D721Med (cell line): ENCODE measurements around the gene PLAGL1.

Experiments
- DNase-seq: peaks from one replicate; pipeline ENCODE4 v3.0.0; 2011; ENCODE audit warnings: low spot score; ENCODE audit not compliant: insufficient read length
- FAIRE-seq: peaks from 2 replicates; lab custom pipeline; 2011; peaks lifted over from hg19 to GRCh38; lab: Jason Lieb, UNC
- CTCF ChIP-seq: IDR thresholded peaks from 2 replicates; pipeline ENCODE4 v1.5.1; 2012; ENCODE audit warnings: mild to moderate bottlenecking, control low read depth; ENCODE audit not compliant: insufficient read depth; ENCODE audit errors: missing control alignments

Gene PLAGL1

DNA sequence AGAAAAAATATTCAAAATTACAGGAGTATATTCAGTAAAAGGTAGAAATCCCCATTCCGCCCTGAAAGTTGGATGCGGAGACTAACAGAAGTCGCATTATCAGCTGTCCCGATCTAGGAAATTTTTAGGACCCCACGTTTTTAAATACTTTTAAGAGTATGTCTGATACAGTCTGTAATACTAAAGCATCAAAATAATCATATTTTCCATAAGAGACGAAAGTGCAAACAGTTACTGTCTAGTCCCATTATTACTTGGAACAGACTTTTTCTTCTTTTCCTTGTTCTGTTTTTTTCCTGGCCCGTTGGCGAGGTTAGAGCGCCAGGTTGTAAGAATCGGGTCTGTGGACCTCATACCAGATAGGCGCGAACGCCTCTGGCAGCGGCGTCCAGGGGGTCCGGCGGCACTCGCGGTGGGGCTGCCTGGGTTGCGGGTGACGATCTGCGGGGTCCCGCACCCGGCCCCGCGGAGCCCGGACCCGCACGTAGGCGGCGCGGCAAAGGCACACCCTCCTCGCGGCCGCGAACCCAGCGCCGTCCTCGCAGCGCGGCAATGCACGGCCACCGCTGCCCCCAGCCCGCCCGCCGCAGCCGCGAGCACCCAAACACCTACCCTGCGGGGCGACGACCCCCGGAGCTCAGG, 460 bp downstream of the PLAGL1 start:
- no peak for DNase-seq
- FAIRE-seq, result no peak
- no peak for TF ChIP-seq CTCF

- DNase-seq (no peak), FAIRE-seq (no peak)
- no peak for TF ChIP-seq CTCF
These were observed 1.2 kb downstream of the PLAGL1 start for GRCh38 chr6:144006736-144007477.

- DNase-seq (no peak), FAIRE-seq (no peak)
- TF ChIP-seq CTCF, result no peak
These were observed 8.7 kb downstream of the PLAGL1 start for GRCh38 chr6:143999406-143999805.

DNA sequence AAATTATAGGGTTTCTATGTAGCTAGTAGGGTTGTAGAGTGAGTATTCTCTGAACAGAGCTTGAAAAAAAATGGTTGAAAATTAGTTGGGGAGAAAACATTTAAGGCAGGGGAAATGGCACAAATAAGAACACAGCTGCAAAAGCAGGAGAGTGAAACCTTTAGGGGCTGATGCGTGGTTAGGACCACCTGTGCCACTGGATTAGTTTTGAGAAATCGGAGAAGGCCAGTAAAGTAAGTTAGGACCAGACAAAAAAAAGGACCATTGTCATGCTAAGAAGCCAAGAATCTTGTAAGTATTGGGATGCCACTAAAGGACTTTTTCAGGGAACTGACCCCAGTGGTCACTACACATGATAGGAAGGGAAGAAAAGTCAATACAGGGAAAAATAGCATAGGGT, 9.4 kb downstream of the PLAGL1 start:
- FAIRE-seq, result no peak
- DNase-seq, result no peak
- no peak for TF ChIP-seq CTCF

GRCh38 chr6:143993965-143994646, 14.0 kb downstream of the PLAGL1 start:
- FAIRE-seq (no peak), DNase-seq (no peak)
- TF ChIP-seq CTCF, result no peak

DNA sequence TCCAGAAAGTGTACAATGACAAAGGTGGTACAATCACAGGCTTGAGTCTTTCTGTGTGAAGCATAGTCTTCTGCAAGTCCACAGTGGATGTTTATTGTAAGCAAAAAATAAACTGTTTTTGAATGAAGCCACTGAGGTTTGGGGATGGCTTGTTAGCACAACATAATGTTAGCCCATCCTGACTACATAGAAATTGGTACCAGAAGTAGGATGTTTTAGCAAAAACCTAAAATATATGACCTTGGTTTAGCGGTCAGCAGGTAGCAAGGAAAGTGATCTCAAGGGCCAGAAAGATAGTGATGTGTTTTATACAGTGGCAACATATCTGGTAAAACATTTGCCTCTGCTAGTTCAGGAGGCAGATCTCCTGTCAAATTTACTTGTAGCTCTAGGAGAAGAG, 15.8 kb downstream of the PLAGL1 start:
- TF ChIP-seq CTCF, result no peak
- no peak for DNase-seq
- FAIRE-seq, result no peak
